Upper lobe of left lung (tissue), 6 donors: Measurements from ENCODE around the gene NKD2. TPM values are rescaled to one million over a fixed set of nuclear protein-coding genes. Genes with fewer than 3 reads are reported as not detected.

ENCODE experiments used
- ATAC-seq, 2 donors: fragments of 200-7000 bp; cut with Tn5 transposase; one replicate each; pipeline ENCODE4 v1.9.1; 2022; ENCODE audit warnings: mild to moderate bottlenecking in 2 of 2, moderate library complexity in 2 of 2; ENCODE audit not compliant: low FRiP score in 2 of 2
- DNase-seq, 2 donors: peaks; one replicate each; pipeline ENCODE4 v3.0.0-alpha.2; 2019 to 2020
- H3K27ac ChIP-seq, 4 donors: fragments of 200-600 bp; sonication (generic); one replicate each; pipeline ENCODE4 v1.5.1; 2016 to 2019
- H3K27me3 ChIP-seq, 4 donors: fragments of 200-600 bp; sonication (generic); one replicate each; pipeline ENCODE4 v1.5.1; 2017 to 2019
- H3K36me3 ChIP-seq, 4 donors: fragments of 200-600 bp; sonication (generic); one replicate each; pipeline ENCODE4 v1.5.1; 2016 to 2019
- H3K4me1 ChIP-seq, 4 donors: fragments of 200-600 bp; sonication (generic); one replicate each; pipeline ENCODE4 v1.5.1; 2018 to 2019
- H3K4me3 ChIP-seq, 4 donors: fragments of 200-600 bp; sonication (generic); one replicate each; pipeline ENCODE4 v1.5.1; 2017 to 2019; ENCODE audit warnings: mild to moderate bottlenecking in 2 of 4, moderate library complexity in 1 of 4
- H3K9me3 ChIP-seq, 4 donors: fragments of 200-600 bp; sonication (generic); one replicate each; pipeline ENCODE4 v1.5.1; 2018 to 2019
- EP300 ChIP-seq, 4 donors: sonication (generic); formaldehyde crosslinking; IDR thresholded peaks; one replicate each; pipeline ENCODE4 v1.5.1; 2017; ENCODE audit warnings: antibody characterized with exemption in 4 of 4, control low read depth in 2 of 4
- POLR2A ChIP-seq, 4 donors: fragments of 450-650 bp; IDR thresholded peaks; one replicate each; pipeline ENCODE4 v1.5.1; 2016 to 2017; ENCODE audit warnings: antibody characterized with exemption in 4 of 4, mild to moderate bottlenecking in 2 of 4
- POLR2AphosphoS5 ChIP-seq, 2 donors: sonication (generic); formaldehyde crosslinking; IDR thresholded peaks; one replicate each; pipeline ENCODE4 v1.5.1; 2017; ENCODE audit warnings: antibody characterized with exemption in 2 of 2
- WGBS, 2 donors: methylation state at CpG; one replicate each; pipeline ENCODE4 v1.1.5; 2017 to 2018; 5-methylcytosine and 5-hydroxymethylcytosine counted together
- total RNA-seq, 6 donors: library from RNA; depleted of rRNA in 4 of 6; stranded (reverse); fragments of >200 nt in 4 of 6; gene quantifications; one replicate each; pipeline versions ENCODE4 v1.1.0 to v1.2.1, GENCODE V29; 2016 to 2021
- TF ChIP-seq, protein P1 (sequence below), 6 experiments: fragments of 450-650 bp in 4 of 6; fragments of 200-600 bp in 2 of 6; sonication (generic) in 2 of 6; IDR thresholded peaks; one replicate each; pipeline ENCODE4 v1.5.1; 2016 to 2019; ENCODE audit warnings: antibody characterized with exemption in 6 of 6
- donor health status: DM: no; HTN: no; CAD: no; lungs with moderate emphysema.
- donor health status: DM: no; HTN: yes; CAD: no; lungs with severe emphysema.

The NKD2 gene
- total RNA-seq, 6 donors from 2014 or later: 8.9 to 126 (median 50.6) TPM

DNA sequence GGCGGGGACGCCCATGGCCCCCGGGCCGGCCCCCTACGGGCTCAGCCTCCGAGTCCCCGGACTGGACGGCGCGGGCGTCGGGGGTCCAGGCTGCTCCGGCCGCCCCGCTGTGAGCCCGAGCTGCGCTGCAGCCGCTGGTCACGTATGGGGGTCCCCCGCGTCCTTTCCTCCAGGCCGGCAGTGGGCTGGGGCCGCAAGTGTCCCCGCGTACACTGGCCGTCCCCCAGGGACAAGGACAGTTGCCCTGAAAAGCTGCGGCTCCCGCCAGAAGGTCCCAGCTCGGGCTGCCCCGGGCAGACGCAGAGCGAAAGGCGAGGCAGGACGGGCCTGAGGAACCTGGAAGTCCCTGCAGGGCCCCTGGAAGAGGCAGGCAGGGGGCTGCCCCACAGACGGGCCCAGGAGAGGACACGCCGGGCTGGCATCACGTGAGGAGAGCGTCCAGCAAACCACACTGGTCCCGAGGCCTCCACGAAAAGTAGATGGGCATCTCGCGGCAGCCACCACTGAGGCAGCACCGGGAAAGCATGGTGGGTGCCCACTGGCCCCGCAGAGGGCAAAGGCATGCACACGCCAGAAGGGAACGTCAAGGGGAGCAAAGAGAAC lies 3.3 kb upstream of the NKD2 start:
- Histone ChIP-seq H3K4me1 (peaks cover 33 to 41% (median 36%) of the 10 kb centered on the region in 4 donors), H3K27me3 (peaks cover 0 to 29% (median 13%) of the 10 kb centered on the region in 4 donors)
- peak in 1 of 2 donors; percentile 81 for DNase-seq

DNA sequence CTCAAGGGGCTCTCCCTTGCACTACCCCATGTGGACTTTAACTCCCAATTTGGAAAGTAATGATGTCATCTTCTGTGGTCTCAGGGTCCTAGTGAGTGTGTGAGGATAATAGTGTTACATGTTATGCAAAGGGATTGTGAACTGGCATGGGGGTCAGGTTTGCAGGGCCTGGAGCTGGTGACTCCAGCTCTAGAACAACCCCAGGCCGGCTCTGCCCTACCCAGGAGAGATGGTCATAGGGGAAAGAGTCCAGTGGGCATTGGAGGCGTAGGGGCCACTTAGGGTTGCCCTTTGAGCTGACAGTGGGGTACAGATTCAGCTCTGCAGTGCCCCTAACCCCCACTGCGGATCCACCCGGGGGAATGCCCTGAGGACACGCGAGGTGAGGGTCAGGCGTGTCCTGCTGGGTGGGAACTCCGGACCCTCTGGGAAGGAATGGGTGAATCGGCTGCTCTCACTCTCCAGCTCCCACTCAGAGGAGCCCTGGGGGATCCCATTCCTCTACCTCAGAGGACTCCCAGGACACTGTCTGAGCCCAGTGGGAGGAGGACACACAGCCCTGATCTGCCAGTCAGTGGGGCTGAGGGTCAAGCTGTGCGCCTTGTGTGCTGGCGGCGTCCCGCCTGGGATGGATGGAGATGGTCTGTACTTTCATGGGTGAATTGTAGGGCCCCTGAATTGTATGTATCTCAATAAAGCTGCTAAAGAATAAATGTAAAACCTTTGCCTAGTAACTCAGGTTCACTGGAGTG lies 2.5 kb upstream of the NKD2 start:
- WGBS, 2 donors: 92 to 97% methylated on average over 8 to 13 of the region's 13 CpGs
- TF ChIP-seq EP300 (IDR thresholded peaks at IDR 0.05): no peak
- TF ChIP-seq, protein P1, sequence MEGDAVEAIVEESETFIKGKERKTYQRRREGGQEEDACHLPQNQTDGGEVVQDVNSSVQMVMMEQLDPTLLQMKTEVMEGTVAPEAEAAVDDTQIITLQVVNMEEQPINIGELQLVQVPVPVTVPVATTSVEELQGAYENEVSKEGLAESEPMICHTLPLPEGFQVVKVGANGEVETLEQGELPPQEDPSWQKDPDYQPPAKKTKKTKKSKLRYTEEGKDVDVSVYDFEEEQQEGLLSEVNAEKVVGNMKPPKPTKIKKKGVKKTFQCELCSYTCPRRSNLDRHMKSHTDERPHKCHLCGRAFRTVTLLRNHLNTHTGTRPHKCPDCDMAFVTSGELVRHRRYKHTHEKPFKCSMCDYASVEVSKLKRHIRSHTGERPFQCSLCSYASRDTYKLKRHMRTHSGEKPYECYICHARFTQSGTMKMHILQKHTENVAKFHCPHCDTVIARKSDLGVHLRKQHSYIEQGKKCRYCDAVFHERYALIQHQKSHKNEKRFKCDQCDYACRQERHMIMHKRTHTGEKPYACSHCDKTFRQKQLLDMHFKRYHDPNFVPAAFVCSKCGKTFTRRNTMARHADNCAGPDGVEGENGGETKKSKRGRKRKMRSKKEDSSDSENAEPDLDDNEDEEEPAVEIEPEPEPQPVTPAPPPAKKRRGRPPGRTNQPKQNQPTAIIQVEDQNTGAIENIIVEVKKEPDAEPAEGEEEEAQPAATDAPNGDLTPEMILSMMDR (IDR thresholded peaks at IDR 0.05): no peak
- TF ChIP-seq POLR2AphosphoS5 (IDR thresholded peaks at IDR 0.05): no peak
- TF ChIP-seq POLR2A (IDR thresholded peaks at IDR 0.05): no peak
- ATAC-seq: no peak
- Histone ChIP-seq H3K27me3 (peaks cover 0 to 34% (median 13%) of the 10 kb centered on the region in 4 donors), H3K27ac (peak overlapping the region in 2 of 4 donors; percentile 17 to 75), H3K9me3 (no peaks in the 10 kb centered on the region), H3K4me3 (no peak overlapping the region), H3K4me1 (peaks cover 33 to 49% (median 36%) of the 10 kb centered on the region in 4 donors), H3K36me3 (no peaks in the 10 kb centered on the region)
- no peak for DNase-seq

More for the DNA sequence above, 3.3 kb upstream of the NKD2 start:
- peak overlapping the region; percentile 66 to 83 (median 78) for H3K27ac ChIP-seq
- no peaks in the 10 kb centered on the region for H3K9me3 ChIP-seq
- ATAC-seq: no peak
- TF ChIP-seq EP300 (IDR thresholded peaks at IDR 0.05) (no peak), POLR2A (IDR thresholded peaks at IDR 0.05) (no peak), POLR2AphosphoS5 (IDR thresholded peaks at IDR 0.05) (no peak)
- TF ChIP-seq, protein P1 (IDR thresholded peaks at IDR 0.05): no peak
- WGBS, 2 donors: 53 to 88% methylated on average over 13 to 29 of the region's 47 CpGs
- H3K4me3 ChIP-seq: peak overlapping the region; percentile 46 to 55 (median 51)
- no peaks in the 10 kb centered on the region for H3K36me3 ChIP-seq

DNA sequence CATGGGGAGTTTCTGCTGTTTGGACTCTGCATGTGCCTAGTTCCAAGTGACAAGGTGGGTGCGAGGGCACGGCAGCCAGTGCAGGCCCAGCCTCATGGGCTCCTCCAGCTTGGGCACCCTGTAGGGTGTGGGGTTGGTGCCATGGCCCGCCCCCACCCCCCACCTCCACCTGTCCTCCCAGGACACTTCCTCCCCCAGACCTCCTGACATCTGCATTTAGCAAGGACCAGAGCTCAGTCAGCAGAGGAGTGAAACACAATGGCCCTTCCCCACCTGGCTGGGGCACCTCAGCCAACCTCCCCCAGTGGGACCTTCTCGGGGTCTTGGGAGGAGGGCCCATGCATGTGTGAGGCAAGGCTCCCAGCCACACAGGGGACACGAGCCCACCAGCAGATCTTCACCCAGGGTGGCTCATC lies 1.9 kb upstream of the NKD2 start:
- H3K4me3 ChIP-seq: no peak overlapping the region
- peak in 1 of 2 donors; percentile 57 for DNase-seq
- peaks cover 0 to 34% (median 13%) of the 10 kb centered on the region in 4 donors for H3K27me3 ChIP-seq
- ATAC-seq: no peak
- H3K27ac ChIP-seq: no peak overlapping the region
- H3K9me3 ChIP-seq: no peaks in the 10 kb centered on the region
- peaks cover 33 to 51% (median 36%) of the 10 kb centered on the region in 4 donors for H3K4me1 ChIP-seq
- 60 to 85% methylated on average over 1 to 5 of the region's 5 CpGs for WGBS, 2 donors
- TF ChIP-seq, protein P1 (IDR thresholded peaks at IDR 0.05): no peak
- TF ChIP-seq POLR2A (IDR thresholded peaks at IDR 0.05) (no peak), POLR2AphosphoS5 (IDR thresholded peaks at IDR 0.05) (no peak), EP300 (IDR thresholded peaks at IDR 0.05) (no peak)
- H3K36me3 ChIP-seq: no peaks in the 10 kb centered on the region

DNA sequence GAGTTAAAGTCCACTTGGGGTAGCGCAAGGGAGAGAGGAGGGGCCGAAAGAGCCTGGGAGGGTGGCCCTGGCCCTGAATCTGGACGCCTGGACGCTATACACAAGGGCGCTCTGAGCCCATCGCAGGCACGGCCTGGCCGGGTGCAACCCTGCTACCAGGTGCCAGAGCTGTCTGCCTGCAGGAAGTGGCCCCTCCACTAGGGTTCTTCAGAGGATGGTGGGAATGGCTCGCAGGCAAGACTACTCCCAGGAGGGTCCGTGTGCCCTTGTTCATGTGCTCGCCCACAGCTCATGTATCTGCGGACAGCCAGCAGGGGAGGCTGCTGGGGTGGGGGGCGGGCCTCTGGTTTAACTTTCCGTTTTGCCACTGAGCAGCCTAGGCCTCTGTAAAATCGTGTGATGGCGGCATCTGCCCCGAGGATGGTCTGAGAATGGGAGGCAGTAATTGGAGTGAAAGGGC lies 1.4 kb upstream of the NKD2 start:
- Histone ChIP-seq H3K4me3 (no peak overlapping the region), H3K27me3 (peaks cover 0 to 34% (median 13%) of the 10 kb centered on the region in 4 donors), H3K4me1 (peaks cover 33 to 51% (median 36%) of the 10 kb centered on the region in 4 donors), H3K36me3 (no peaks in the 10 kb centered on the region), H3K9me3 (no peaks in the 10 kb centered on the region), H3K27ac (peak overlapping the region in 2 of 4 donors; percentile 27 to 60)
- 88 to 94% methylated on average over 3 to 17 of the region's 17 CpGs for WGBS, 2 donors
- no peak for ATAC-seq
- DNase-seq: peak in 1 of 2 donors; percentile 60
- no peak for TF ChIP-seq EP300 (IDR thresholded peaks at IDR 0.05)
- TF ChIP-seq, protein P1 (IDR thresholded peaks at IDR 0.05): no peak
- TF ChIP-seq POLR2AphosphoS5 (IDR thresholded peaks at IDR 0.05): no peak
- TF ChIP-seq POLR2A (IDR thresholded peaks at IDR 0.05): no peak
